Right kidney (tissue), 1 donor: Measurements from ENCODE around the gene MSI1.

Experiments used
- DNase-seq: peaks from one replicate; pipeline ENCODE4 v3.0.0-alpha.2; 2016

Gene MSI1

GRCh38 chr12:120323772-120324171 is 45.2 kb downstream of the MSI1 start:
- DNase-seq: no peak

- DNase-seq: peak; percentile 55
Observed at GRCh38 chr12:120321382-120322202, 47.4 kb downstream of the MSI1 start.

- DNase-seq: peak; percentile 97
Observed at GRCh38 chr12:120317224-120318105, 51.5 kb downstream of the MSI1 start.

- DNase-seq: no peak
Observed at GRCh38 chr12:120316798-120317223, 52.2 kb downstream of the MSI1 start.

- no peak for DNase-seq
Observed at GRCh38 chr12:120314220-120314619, 54.7 kb downstream of the MSI1 start.

GRCh38 chr12:120301962-120302815 is 66.8 kb downstream of the MSI1 start, which contains the start of gene SIRT4:
Gene SIRT4 (plus strand): TSS chr12:120302321. CDS start chr12:120303562, 1,241 bp downstream.
- DNase-seq: peak; percentile 93

- DNase-seq: peak; percentile 94
Observed at GRCh38 chr12:120292661-120293531, 76.1 kb downstream of the MSI1 start, which contains the start of gene RNU4-1. Gene RNU4-1 (minus strand): TSS chr12:120293237.

GRCh38 chr12:120292411-120292660 is 76.6 kb downstream of the MSI1 start:
- DNase-seq: peak; percentile 89
